Peyer's patch (tissue), 4 donors: ENCODE results near the gene RNLS. TPM values are rescaled to one million over a fixed set of nuclear protein-coding genes. Genes with fewer than 3 reads are reported as not detected.

Source experiments
- DNase-seq, 3 donors: peaks; one replicate each; pipeline ENCODE4 v3.0.0-alpha.2; 2017 to 2019
- H3K27ac ChIP-seq, 4 donors: fragments of 200-600 bp; sonication (generic); one replicate each; pipeline ENCODE4 v1.5.1; 2016 to 2019
- H3K27me3 ChIP-seq, 2 donors: fragments of 200-600 bp; sonication (generic); one replicate each; pipeline ENCODE4 v1.5.1; 2019
- H3K36me3 ChIP-seq, 3 donors: fragments of 200-600 bp; sonication (generic); one replicate each; pipeline ENCODE4 v1.5.1; 2016 to 2019
- H3K4me1 ChIP-seq, 4 donors: fragments of 200-600 bp; sonication (generic); one replicate each; pipeline ENCODE4 v1.5.1; 2016 to 2019
- H3K4me3 ChIP-seq, 4 donors: fragments of 200-600 bp; sonication (generic); 1 replicate in 3 of 4; 2 replicates in 1 of 4; pipeline ENCODE4 v1.5.1; 2016 to 2019; ENCODE audit warnings: mild to moderate bottlenecking in 1 of 4
- H3K9me3 ChIP-seq, 4 donors: fragments of 200-600 bp; sonication (generic); one replicate each; pipeline ENCODE4 v1.5.1; 2016 to 2019; ENCODE audit warnings: mild to moderate bottlenecking in 1 of 4
- CTCF ChIP-seq, 6 experiments: fragments of 450-650 bp in 4 of 6; fragments of 200-600 bp in 2 of 6; sonication (generic) in 1 of 6; IDR thresholded peaks; one replicate each; pipeline ENCODE4 v1.5.1; 2017 to 2019; ENCODE audit warnings: antibody characterized with exemption in 6 of 6, mild to moderate bottlenecking in 3 of 6, moderate library complexity in 1 of 6
- POLR2A ChIP-seq, 2 donors: fragments of 450-650 bp; IDR thresholded peaks; one replicate each; pipeline ENCODE4 v1.5.1; 2017; ENCODE audit warnings: antibody characterized with exemption in 2 of 2, mild to moderate bottlenecking in 2 of 2, moderate library complexity in 2 of 2
- total RNA-seq, 4 donors: library from RNA; depleted of rRNA; stranded (reverse); fragments of >200 nt; gene quantifications; one replicate each; pipeline ENCODE4 v1.1.0, GENCODE V29; 2016

RNLS gene
- total RNA-seq, 4 donors from 2014 or later, result 4.1 to 29.6 (median 22.6) TPM

GRCh38 chr10:88377510-88377909 is 205.6 kb downstream of the RNLS start:
- TF ChIP-seq CTCF (IDR thresholded peaks at IDR 0.05) (no peak), POLR2A (IDR thresholded peaks at IDR 0.05) (no peak)
- H3K9me3 ChIP-seq, result no peaks in the 10 kb centered on the region

GRCh38 chr10:88374392-88375175 is 208.5 kb downstream of the RNLS start:
- no peaks in the 10 kb centered on the region for H3K9me3 ChIP-seq
- no peak for DNase-seq
- H3K4me1 ChIP-seq, result peaks cover 0 to 27% (median 0%) of the 10 kb centered on the region in 4 donors
- no peak overlapping the region for H3K4me3 ChIP-seq
- no peak for TF ChIP-seq CTCF (IDR thresholded peaks at IDR 0.05)
- TF ChIP-seq POLR2A (IDR thresholded peaks at IDR 0.05), result no peak
- H3K36me3 ChIP-seq, result no peaks in the 10 kb centered on the region
- H3K27ac ChIP-seq, result peak overlapping the region in 1 of 4 donors; percentile 27
- H3K27me3 ChIP-seq, result no peaks in the 10 kb centered on the region

More at GRCh38 chr10:88377510-88377909, 205.6 kb downstream of the RNLS start:
- Histone ChIP-seq H3K27me3 (no peaks in the 10 kb centered on the region), H3K4me1 (peaks cover 0 to 18% (median 0%) of the 10 kb centered on the region in 4 donors), H3K36me3 (no peaks in the 10 kb centered on the region), H3K4me3 (no peak overlapping the region), H3K27ac (no peak overlapping the region)
- no peak for DNase-seq

GRCh38 chr10:88372881-88373592 is 210.1 kb downstream of the RNLS start:
- Histone ChIP-seq H3K9me3 (no peaks in the 10 kb centered on the region), H3K27ac (peak overlapping the region in 1 of 4 donors; percentile 20), H3K27me3 (no peaks in the 10 kb centered on the region), H3K36me3 (no peaks in the 10 kb centered on the region), H3K4me1 (peaks cover 0 to 27% (median 0%) of the 10 kb centered on the region in 4 donors), H3K4me3 (no peak overlapping the region)
- DNase-seq, result no peak
- no peak for TF ChIP-seq POLR2A (IDR thresholded peaks at IDR 0.05)
- no peak for TF ChIP-seq CTCF (IDR thresholded peaks at IDR 0.05)

GRCh38 chr10:88372051-88372715 is 210.9 kb downstream of the RNLS start:
- no peak for DNase-seq
- Histone ChIP-seq H3K27ac (peak overlapping the region in 2 of 4 donors; percentile 7 to 20), H3K4me1 (peaks cover 0 to 27% (median 0%) of the 10 kb centered on the region in 4 donors)

More at GRCh38 chr10:88372051-88372715, 210.9 kb downstream of the RNLS start:
- Histone ChIP-seq H3K4me3 (no peak overlapping the region), H3K27me3 (no peaks in the 10 kb centered on the region), H3K36me3 (no peaks in the 10 kb centered on the region), H3K9me3 (no peaks in the 10 kb centered on the region)
- TF ChIP-seq CTCF (IDR thresholded peaks at IDR 0.05) (no peak), POLR2A (IDR thresholded peaks at IDR 0.05) (no peak)
